Ovary (tissue), 3 donors: Measurements from ENCODE around the gene PTPRG.

Source experiments
- CTCF ChIP-seq, 3 donors: fragments of 450-650 bp in 2 of 3; fragments of 200-600 bp in 1 of 3; IDR thresholded peaks; one replicate each; pipeline versions ENCODE4 v1.5.1 to v1.8.0; 2016 to 2022; ENCODE audit warnings: antibody characterized with exemption in 3 of 3, mild to moderate bottlenecking in 1 of 3
- EP300 ChIP-seq: sonication (generic); formaldehyde crosslinking; IDR thresholded peaks from one replicate; pipeline ENCODE4 v1.6.1; 2017; ENCODE audit warnings: antibody characterized with exemption
- POLR2A ChIP-seq: fragments of 450-650 bp; IDR thresholded peaks from one replicate; pipeline ENCODE4 v1.6.1; 2017; ENCODE audit warnings: antibody characterized with exemption, mild to moderate bottlenecking, moderate library complexity
- donor health status: DM: no; HTN: no; CAD: no.

- TF ChIP-seq POLR2A (no peak), CTCF (IDR thresholded peaks at IDR 0.05) (no peak), EP300 (no peak)
These were observed 33.0 kb downstream of the PTPRG start for GRCh38 chr3:61594144-61594963.
